ENCODE measurements around the gene DDX19B.

The DDX19B gene

GRCh38 chr16:70294385-70295025 lies 4.5 kb upstream of the DDX19B start:
- no peaks in the 10 kb centered on the region for H3K27me3 ChIP-seq (ENCODE audit: insufficient read depth, poor library complexity, severe bottlenecking)
- no peak overlapping the region for H3K27ac ChIP-seq (replicated peaks)
- H3K4me3 ChIP-seq (replicated peaks; ENCODE audit: insufficient read depth, low read length), result no peak overlapping the region
- no peak for TF ChIP-seq CTCF (IDR thresholded peaks at IDR 0.05; ENCODE audit: insufficient read depth, low read length)
- TF ChIP-seq POLR2AphosphoS5 (IDR thresholded peaks at IDR 0.05; ENCODE audit: low read depth), result no peak
- no peak for TF ChIP-seq REST (IDR thresholded peaks at IDR 0.05; ENCODE audit: insufficient replicate concordance, low read depth)
- TF ChIP-seq GABPA (IDR thresholded peaks at IDR 0.05; ENCODE audit: low read depth), result no peak
- no peak for TF ChIP-seq SPI1 (IDR thresholded peaks at IDR 0.05; ENCODE audit: borderline replicate concordance, low read depth)
- no peak for DNase-seq (ENCODE audit: low read depth in 1 of 2, low spot score in 1 of 2)

GRCh38 chr16:70295634-70296033 lies 3.4 kb upstream of the DDX19B start:
- TF ChIP-seq POLR2AphosphoS5 (IDR thresholded peaks at IDR 0.05; ENCODE audit: low read depth) (no peak), GABPA (IDR thresholded peaks at IDR 0.05; ENCODE audit: low read depth) (no peak), CTCF (IDR thresholded peaks at IDR 0.05; ENCODE audit: insufficient read depth, low read length) (no peak), REST (IDR thresholded peaks at IDR 0.05; ENCODE audit: insufficient replicate concordance, low read depth) (no peak), SPI1 (IDR thresholded peaks at IDR 0.05; ENCODE audit: borderline replicate concordance, low read depth) (no peak)
- DNase-seq (ENCODE audit: low read depth in 1 of 2, low spot score in 1 of 2), result no peak
- Histone ChIP-seq H3K27ac (replicated peaks) (no peak overlapping the region), H3K4me3 (replicated peaks; ENCODE audit: insufficient read depth, low read length) (no peak overlapping the region), H3K27me3 (ENCODE audit: insufficient read depth, poor library complexity, severe bottlenecking) (no peaks in the 10 kb centered on the region)

GRCh38 chr16:70301121-70301520 lies 2.1 kb downstream of the DDX19B start:
- DNase-seq (ENCODE audit: low read depth in 1 of 2, low spot score in 1 of 2), result no peak
- H3K27me3 ChIP-seq (ENCODE audit: insufficient read depth, poor library complexity, severe bottlenecking), result no peaks in the 10 kb centered on the region
- TF ChIP-seq GABPA (IDR thresholded peaks at IDR 0.05; ENCODE audit: low read depth) (no peak), POLR2AphosphoS5 (IDR thresholded peaks at IDR 0.05; ENCODE audit: low read depth) (no peak), CTCF (IDR thresholded peaks at IDR 0.05; ENCODE audit: insufficient read depth, low read length) (no peak), REST (IDR thresholded peaks at IDR 0.05; ENCODE audit: insufficient replicate concordance, low read depth) (no peak), SPI1 (IDR thresholded peaks at IDR 0.05; ENCODE audit: borderline replicate concordance, low read depth) (no peak)
- H3K27ac ChIP-seq (replicated peaks), result no peak overlapping the region
- no peak overlapping the region for H3K4me3 ChIP-seq (replicated peaks; ENCODE audit: insufficient read depth, low read length)
